Endometrium (tissue), 2 donors: ENCODE data around the gene MICAL3.
"Not testable (repeated sequence)": the region's sequence is repeated elsewhere in the genome, so short reads cannot be mapped to it uniquely, and the experiment has no call there.

Experiments
- FAIRE-seq: peaks from 2 replicates; lab custom pipeline; 2012; peaks lifted over from hg19 to GRCh38; lab: Jason Lieb, UNC
- donor health status: control.
- donor health status: control.

MICAL3 gene

GRCh38 chr22:17777717-17778044 lies 246.7 kb downstream of the MICAL3 start:
- FAIRE-seq: no peak

DNA sequence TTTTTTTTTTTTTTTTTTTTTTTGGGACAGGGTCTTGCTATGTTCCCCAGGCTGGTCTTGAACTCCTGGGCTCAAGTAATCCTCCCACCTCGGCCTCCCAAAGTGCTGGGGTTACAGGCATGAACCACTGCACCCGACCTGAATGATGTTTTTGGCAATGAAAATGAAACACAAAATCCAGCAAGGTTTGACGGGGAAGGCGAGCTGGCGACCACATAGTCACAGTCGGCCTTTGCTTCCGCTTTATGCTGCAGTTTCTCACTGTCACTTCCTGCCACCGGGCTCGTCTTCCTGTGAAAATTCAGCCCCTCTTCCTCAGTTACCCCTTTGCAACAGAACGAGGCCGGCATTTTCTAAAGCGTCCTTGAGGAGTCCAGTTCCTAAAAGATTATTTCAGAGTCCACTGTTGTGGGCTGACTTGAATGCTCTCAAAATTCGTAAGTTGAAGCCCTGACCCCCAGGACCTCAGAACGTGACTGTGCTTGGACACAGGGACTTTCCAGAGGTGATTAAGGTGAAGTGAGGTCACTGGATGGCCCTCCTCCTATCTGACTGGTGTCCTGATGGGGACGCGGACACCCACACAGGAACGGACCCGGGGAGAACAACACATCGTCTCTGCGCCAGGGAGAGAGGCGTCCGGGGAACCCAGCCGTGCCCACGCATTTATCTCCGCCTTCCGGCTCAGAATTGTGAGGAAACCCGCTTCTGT lies 247.2 kb downstream of the MICAL3 start:
- no peak for FAIRE-seq

- FAIRE-seq: no peak
Measured at GRCh38 chr22:17775781-17776465, 248.4 kb downstream of the MICAL3 start.

DNA sequence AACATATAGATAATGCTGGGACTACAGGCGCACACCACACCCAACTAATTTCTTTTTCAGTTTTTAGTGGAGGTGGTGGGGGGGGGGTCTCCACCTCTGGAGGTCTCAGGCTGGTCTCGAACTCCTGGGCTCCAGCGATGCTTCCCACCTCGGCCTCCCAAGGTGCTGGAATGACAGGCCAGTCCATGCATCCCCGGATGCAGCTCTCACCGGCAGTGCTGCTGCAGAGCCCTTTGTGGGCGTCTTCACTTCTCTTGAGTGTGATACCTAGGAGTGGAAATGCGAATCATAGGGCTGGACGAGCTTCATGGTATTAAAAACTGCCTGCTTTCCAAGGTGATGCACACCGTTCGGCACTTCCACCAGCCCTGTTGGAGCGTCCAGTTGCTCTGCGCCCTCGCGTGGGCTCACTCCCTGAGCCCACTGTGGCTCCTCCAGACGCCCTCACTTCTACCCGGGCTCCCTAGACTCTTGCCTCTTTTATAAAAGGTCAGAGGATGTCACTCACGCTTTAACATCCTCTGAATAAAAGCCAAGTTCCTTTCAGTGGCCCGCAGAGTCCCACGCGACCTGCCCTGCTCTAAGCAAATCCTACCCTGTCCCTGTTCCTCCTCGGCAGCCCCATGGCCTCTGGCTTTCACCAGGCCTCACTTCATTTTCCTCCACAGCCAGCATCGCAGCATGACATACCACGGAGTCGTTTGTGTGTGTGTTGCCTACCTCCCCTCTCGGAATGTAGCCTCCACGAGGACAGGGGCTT lies 249.3 kb downstream of the MICAL3 start:
- FAIRE-seq: no peak

GRCh38 chr22:17774206-17774925 lies 250.0 kb downstream of the MICAL3 start, which contains the start of gene BID:
BID (minus strand) TSS chr22:17774469; CDS start chr22:17750116, 24,353 bp downstream.
- no peak for FAIRE-seq

DNA sequence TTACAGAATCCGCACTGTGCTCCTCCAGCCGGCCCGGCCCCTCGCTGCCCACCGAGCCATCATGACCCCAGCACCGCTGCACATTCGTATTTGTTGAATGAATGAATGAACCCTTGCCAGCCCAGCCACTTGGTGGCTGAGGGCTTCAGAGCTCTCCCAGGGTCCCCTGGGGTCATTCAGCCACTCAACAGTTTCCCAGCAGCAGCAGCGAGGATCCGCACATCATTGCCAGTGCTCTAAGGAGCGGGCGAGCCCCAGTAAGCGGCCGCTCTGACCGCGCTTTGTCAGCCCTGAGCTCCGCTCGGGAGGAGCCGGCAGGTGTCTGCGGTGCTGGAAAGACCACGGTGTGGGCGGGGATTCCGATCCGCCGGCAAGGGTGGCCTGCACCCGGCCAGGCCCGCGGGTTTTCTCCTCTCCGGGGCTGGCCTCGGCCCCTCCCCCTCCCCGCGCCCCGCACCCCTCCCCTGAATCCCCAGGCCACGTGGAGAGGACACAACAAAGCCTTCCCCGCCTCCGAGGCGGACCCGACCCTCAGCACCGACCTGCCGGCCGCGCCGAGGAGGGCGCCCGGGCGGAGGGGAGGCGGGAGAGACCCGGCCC lies 250.7 kb downstream of the MICAL3 start:
- FAIRE-seq: no peak

DNA sequence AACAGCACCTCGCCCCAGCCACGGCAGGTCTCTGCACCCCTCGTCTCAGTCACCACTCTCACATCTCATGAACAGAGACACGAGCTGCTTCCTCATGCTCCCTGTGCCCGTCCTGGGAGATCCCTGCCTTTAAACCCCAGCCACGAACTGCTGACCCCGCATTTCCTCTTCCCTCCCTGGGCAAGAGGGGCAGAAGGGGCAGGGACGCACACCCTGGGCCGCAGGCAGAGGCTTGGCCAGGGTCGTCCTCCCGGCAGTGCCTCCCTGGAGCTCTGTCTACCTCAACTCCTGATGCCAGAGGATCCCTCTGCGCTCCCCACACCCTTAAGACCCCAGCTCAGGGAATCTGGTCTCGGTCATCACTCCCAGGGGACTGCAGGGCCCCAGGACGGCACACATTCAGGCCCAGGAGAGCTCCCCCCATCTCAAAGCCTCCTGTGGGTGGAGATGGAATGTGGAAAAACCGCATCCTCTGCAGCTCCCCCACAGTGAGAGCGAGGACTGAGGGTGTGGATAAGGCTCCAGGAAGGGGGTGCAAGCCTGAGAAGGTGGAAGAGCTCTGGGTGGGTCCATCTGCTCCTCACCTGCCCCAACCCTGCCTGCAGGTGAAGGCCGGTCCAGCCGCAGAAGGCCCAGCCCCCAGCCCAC lies 251.3 kb downstream of the MICAL3 start:
- FAIRE-seq: no peak

GRCh38 chr22:17772249-17772957 lies 252.0 kb downstream of the MICAL3 start:
- no peak for FAIRE-seq

DNA sequence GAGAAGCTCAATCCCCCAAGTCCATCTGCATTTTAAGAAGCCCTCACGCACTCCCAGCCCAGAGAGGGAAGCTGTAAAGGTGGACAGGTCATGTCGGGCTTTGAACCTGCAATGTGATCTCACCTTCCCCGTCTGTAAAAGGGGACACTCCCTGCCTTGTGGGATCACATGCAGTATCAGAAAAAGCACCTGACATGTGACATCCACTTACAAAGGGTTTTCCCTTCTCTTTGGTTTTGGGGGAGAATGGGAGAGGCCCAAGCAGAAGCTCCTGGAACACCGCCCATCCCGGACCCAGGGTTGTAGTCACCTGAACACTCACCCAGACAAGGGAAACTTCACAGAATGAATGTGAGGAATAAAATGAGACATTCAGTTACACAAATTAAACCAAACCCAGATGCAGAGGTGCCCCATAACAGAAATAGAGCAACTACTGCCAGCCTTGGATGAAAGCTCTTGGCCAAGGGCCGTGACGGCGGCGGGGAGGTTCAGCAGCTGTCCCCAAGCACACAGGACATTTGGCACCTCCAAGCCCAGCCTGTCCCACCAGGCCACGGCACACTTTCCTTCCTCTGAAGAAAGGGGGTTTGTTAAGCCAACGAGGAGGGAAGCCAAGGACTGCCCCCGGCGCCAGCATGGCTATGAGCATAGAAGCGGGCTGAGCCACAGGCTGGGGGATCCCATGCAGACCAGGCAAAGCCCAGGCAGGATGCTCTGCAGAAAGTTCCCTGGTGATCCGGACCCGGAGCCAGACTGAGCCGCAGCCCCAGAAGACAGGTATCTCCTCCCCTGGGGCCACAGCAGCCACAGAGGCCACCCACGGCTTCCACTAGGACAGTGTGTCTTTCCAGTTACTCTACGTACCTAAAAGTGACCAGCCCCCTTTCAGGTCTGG lies 253.9 kb downstream of the MICAL3 start:
- FAIRE-seq: no peak

GRCh38 chr22:17769716-17770082 lies 254.7 kb downstream of the MICAL3 start:
- FAIRE-seq: no peak

DNA sequence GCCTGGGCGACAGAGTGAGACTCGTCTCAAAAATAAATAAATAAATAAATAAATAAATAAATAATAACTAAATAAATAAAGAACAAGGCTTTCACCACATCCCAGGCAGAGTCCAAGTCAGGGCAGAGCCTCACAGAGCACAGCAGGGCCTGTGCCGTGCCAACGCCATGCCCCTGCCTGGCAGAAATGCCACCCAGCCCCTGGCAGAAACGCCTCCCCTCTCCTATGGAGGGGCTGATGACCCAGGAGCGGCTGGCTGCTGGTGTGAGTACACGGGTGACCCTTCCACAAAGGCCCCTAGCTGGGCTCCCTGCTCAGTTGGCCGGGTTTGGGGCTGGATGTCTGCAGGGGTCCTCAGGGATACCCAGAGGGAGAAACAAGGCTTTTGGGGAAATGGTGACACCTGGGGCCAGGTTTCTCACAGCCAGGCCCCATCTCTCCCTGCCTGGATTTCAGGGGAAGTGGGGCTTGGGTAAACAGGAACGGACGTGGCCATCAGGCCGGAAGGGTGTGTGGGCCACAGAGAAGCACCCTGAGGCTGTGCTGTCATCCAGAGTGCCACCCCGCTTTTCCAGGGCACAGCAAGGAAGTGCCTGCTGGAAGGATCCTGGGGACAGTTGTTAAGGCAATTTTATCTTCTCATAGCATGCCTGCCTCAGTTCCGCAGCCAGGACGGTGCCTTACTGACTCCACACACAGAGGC lies 255.2 kb downstream of the MICAL3 start:
- FAIRE-seq: no peak

DNA sequence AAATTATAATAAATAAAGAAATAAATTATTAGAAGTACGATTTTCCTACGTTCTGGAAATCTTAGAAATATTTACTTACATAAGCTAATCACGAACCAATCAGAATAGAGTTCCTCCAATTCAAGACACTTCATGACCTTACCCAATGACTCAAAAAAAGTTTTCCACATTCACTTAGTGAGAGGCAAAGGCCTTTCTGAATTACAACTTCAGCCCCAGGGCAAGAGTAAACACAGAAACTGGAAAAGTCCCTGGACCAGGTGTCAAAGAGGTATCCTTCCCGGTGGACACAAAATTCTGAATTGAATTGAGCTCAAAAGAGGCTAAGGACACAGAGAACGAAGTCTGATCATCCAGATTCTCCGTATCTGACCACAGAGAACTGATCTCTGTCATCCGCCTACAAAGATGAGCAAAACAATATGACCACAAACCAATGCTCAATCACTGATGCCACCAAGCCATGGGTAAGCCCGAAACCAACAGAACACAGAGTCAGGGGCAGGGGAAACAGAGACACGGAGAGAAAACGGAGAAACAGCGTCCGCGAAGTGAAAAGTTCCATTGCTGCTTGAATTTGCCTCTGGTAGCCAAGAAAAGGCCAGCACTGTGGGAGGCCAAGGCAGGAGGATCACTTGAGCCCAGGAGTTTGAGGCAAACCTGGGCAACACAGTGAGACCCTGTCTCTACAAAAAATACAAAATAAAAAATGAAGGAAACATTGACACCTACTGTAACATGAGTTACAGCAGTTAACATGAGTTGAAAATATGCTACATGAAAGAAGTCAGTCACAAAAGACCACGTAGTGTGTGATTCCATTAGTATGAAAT lies 256.9 kb downstream of the MICAL3 start:
- FAIRE-seq: no peak

DNA sequence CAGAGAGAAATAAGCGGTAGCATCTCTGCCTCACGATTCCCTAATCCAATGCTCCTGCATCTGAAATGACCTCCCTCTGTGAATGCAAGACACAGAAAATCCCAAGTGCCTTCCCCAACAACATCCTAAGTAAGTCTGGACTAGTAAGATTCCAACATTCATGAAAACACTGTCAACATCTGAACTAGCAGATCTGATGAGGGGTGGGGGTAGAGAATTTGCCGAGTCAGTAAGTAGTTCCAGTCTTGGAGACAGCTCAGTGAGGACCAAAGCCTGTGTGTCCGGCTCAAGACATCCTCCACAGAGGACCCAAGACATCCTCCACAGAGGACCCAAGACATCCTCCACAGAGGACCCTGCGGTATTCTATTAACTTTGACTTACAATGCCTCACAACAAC lies 259.5 kb downstream of the MICAL3 start:
- not testable (repeated sequence) for FAIRE-seq

GRCh38 chr22:17764036-17764435 lies 260.3 kb downstream of the MICAL3 start:
- FAIRE-seq: no peak

DNA sequence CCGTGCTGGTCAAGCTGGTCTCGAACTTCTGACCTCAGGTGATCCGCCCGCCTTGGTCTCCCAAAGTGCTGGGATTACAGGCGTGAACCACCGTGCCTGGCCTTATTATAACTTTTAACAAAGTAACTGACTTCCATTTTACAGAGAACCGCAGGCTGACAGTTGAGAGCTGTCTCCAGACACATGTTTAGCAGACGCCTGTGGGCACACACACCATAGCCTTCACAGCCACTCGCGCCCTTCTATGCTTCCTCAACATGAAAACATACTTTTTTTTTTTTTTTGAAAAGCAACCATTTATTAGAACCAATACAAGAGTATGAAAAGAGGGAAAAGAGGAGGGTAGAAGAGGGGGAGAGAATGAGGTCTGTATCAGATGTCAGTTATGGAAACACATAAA lies 260.9 kb downstream of the MICAL3 start:
- not testable (repeated sequence) for FAIRE-seq

- no peak for FAIRE-seq
Measured at GRCh38 chr22:17761138-17761488, 263.2 kb downstream of the MICAL3 start.

DNA sequence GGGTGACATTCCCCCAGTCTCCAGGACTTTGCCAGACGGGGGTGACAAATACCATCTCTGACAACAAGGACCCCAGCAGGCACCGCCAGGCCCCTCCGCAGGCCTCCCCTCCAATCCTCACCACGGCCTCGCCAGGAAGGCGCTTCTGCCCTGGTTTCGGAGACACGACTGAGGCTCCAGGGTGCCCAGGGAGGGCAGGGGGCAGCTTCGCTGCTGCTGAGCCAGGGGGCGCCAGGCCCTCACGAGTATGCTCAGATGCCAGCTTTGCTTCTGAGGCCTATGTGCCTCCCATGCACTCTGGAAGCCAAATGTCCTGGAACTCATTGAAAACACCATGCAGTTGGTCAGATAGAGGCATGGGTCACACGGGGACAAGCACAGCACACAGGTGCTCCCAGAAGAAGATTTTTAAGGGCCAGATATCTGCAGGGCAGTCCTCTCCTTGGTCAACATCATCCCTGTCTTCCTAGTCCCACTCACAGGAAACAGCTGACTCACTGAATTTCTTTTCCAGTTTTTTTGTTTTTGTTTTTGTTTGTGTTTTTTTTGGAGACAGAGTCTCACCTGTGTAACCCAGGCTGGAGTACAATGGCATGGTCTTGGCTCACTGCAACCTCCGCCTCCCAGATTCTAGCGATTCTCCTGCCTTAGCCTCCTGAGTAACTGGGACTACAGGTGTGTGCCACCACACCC lies 270.0 kb downstream of the MICAL3 start:
- FAIRE-seq: no peak
